ENCODE results near the gene OR51D1. TPM values are rescaled to one million over a fixed set of nuclear protein-coding genes. Genes with fewer than 3 reads are reported as not detected.

Gene OR51D1
- total RNA-seq, 2 experiments from 2014 or later = not detected

DNA sequence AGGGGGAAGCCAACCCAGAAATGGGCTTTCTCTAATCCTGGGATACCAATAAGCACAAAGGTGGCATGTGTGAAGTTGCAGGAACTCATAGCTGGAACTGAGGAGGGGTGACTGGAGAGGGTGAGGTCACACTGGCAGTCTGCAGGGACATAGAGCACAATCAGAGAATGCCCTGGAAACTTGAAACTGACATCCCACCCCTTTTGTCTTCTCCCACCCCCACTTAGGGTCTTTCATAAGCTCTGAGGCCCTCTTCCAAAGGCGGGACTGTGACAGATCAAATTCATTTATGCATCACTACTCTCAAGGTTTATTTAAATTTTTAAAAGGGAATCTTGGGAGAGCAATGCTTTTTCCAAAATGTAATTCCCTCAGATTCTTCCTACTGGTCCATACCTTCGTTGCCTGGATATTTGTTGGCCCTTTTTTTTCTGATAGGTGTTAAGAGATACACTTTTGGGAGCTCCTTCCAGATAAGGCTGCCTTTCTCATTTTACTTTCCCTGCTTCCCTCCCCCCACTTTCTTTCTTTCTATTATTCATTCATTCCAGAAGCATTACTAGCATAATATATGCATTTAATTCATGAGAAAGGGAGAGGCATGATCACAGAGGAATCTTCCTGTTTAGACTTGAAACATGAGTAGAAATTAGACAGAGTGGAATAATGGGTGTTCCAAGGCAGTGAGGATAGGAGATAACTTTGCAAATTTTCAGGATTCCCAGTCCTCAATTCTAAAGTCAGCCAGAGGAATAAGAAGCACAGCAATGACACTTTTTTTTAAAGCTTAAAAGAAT, 45.5 kb downstream of the OR51D1 start:
- no peak overlapping the region for H3K27ac Mint-ChIP-seq
- DNase-seq = no peak
- ChIA-PET POLR2A (interaction anchor here (0.6 kb wide), 1 partner anchor 53 kb away, joined by 4 read pairs; no protein-coding TSS in a partner anchor), CTCF (no interaction called here)
- H3K27me3 Mint-ChIP-seq = no peaks in the 10 kb centered on the region
- no peak for ATAC-seq
- intact Hi-C loops (cut with micrococcal nuclease) = no loop called here
- no peak overlapping the region for H3K4me3 Mint-ChIP-seq
- TF ChIP-seq, protein P1, sequence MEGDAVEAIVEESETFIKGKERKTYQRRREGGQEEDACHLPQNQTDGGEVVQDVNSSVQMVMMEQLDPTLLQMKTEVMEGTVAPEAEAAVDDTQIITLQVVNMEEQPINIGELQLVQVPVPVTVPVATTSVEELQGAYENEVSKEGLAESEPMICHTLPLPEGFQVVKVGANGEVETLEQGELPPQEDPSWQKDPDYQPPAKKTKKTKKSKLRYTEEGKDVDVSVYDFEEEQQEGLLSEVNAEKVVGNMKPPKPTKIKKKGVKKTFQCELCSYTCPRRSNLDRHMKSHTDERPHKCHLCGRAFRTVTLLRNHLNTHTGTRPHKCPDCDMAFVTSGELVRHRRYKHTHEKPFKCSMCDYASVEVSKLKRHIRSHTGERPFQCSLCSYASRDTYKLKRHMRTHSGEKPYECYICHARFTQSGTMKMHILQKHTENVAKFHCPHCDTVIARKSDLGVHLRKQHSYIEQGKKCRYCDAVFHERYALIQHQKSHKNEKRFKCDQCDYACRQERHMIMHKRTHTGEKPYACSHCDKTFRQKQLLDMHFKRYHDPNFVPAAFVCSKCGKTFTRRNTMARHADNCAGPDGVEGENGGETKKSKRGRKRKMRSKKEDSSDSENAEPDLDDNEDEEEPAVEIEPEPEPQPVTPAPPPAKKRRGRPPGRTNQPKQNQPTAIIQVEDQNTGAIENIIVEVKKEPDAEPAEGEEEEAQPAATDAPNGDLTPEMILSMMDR (IDR thresholded peaks at IDR 0.05) = no peak
- H3K4me1 Mint-ChIP-seq (ENCODE audit: low read depth) = no peaks in the 10 kb centered on the region
- H3K36me3 Mint-ChIP-seq (ENCODE audit: low read depth) = no peaks in the 10 kb centered on the region
- no peaks in the 10 kb centered on the region for H3K9me3 Mint-ChIP-seq

DNA sequence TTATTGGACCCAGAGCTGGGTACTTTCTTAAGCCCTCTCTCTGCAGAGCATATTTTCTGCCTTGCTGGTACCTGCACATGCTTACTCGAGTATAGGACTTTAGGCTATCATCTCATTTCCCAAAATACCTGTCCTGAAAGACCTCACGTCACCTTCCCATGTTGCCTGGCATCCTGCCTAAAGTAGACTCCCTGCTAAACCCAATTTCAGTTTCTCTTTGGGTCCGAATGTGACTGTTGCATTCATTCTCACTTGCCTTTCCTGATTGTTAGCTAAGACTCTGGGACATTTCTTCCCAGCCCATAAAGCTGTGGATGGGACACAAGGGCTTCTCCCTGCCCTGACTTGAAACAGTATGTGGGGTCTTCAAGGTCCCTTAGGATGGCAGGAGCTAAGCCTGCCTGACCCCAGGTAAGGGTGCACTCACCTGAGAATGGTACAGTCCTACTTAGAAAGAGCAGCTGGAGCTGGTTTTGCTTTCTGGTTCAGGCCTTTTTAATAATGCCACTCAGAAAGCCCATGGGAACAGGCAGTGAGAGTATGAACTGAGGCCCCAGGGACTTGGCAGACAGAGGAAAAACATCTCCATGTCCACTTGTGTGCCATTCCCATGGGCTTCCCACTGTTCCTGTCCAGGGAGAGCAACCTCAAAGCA, 47.5 kb downstream of the OR51D1 start:
- intact Hi-C loops (cut with micrococcal nuclease) = no loop called here
- no peak for DNase-seq
- TF ChIP-seq, protein P1 (IDR thresholded peaks at IDR 0.05) = no peak
- ChIA-PET CTCF (no interaction called here), POLR2A (no interaction called here)
- Mint-ChIP-seq H3K36me3 (ENCODE audit: low read depth) (no peaks in the 10 kb centered on the region), H3K27ac (no peak overlapping the region), H3K27me3 (no peaks in the 10 kb centered on the region), H3K4me1 (ENCODE audit: low read depth) (no peaks in the 10 kb centered on the region), H3K9me3 (no peaks in the 10 kb centered on the region), H3K4me3 (no peak overlapping the region)
- ATAC-seq = no peak

Other genes starting within 250 kb of the OR51D1 start
- 10 to 100 TPM; 24.8 to 25.5 TPM for gene TRIM21, start 243.8 kb upstream of the OR51D1 start, total RNA-seq
- not detected for gene OR52K2, start 188.2 kb upstream of the OR51D1 start, total RNA-seq
- not detected for gene OR52K1, start 154.8 kb upstream of the OR51D1 start, total RNA-seq
- not detected for gene OR52M1, start 92.3 kb upstream of the OR51D1 start, total RNA-seq
- not detected for gene OR52I2, start 55.7 kb upstream of the OR51D1 start, total RNA-seq
- gene OR52I1, start 43.4 kb upstream of the OR51D1 start, total RNA-seq = not detected
- 10 to 100 TPM; 10.2 to 11.4 TPM for gene TRIM68, start 29.2 kb upstream of the OR51D1 start, total RNA-seq
- not detected for gene OR51E1, start 6.5 kb downstream of the OR51D1 start, total RNA-seq
- not detected for gene OR51E2, start 60.4 kb downstream of the OR51D1 start, total RNA-seq
- gene MMP26, start 67.3 kb downstream of the OR51D1 start, total RNA-seq = not detected
- not detected for gene OR51F1, start 132.5 kb downstream of the OR51D1 start, total RNA-seq
- not detected for gene OR52R1, start 166.9 kb downstream of the OR51D1 start, total RNA-seq
- gene OR51F2, start 183.8 kb downstream of the OR51D1 start, total RNA-seq = not detected
- gene OR51S1, start 211.7 kb downstream of the OR51D1 start, total RNA-seq = not detected
- gene OR51T1, start 244.4 kb downstream of the OR51D1 start, total RNA-seq = not detected